ENCODE data around the gene NUB1. TPM values are rescaled to one million over a fixed set of nuclear protein-coding genes. Genes with fewer than 3 reads are reported as not detected.

Gene NUB1
- polyA plus RNA-seq, 1 donor (not counting 4 experiments of a cell fraction or from before 2014, with no cell fraction given) = 34.6 TPM

GRCh38 chr7:151408839-151409666 lies 67.4 kb downstream of the NUB1 start:
- H3K4me1 ChIP-seq (ENCODE audit: control insufficient read depth, extremely low read depth, insufficient read depth, low read length) = no peaks in the 10 kb centered on the region
- DNase-seq (ENCODE audit: low read depth, low spot score) (no peak), FAIRE-seq (no peak)
- no peaks in the 10 kb centered on the region for H3K79me2 ChIP-seq (ENCODE audit: control insufficient read depth, insufficient read depth, low read length)
- H3K9me3 ChIP-seq (ENCODE audit: control insufficient read depth, low read depth, low read length) = no peaks in the 10 kb centered on the region
- H3K4me2 ChIP-seq (ENCODE audit: control insufficient read depth, extremely low read depth, insufficient read depth, low read depth, low read length) = no peak overlapping the region
- TF ChIP-seq CTCF (optimal IDR thresholded peaks at IDR 0.05 in 1 of 3, IDR thresholded peaks at IDR 0.05 in 1 of 3, conservative IDR thresholded peaks at IDR 0.05 in 1 of 3; ENCODE audit: extremely low read depth in 1 of 3, insufficient read depth in 2 of 3, low read length in 3 of 3) = no peak
- peak; percentile 90 for TF ChIP-seq EZH2 (IDR thresholded peaks at IDR 0.05; ENCODE audit: low read length)
- peaks cover 3% of the 10 kb centered on the region for H4K20me1 ChIP-seq (ENCODE audit: control insufficient read depth, extremely low read depth, insufficient read depth, low read length)
- H3K27me3 ChIP-seq (ENCODE audit: control insufficient read depth, extremely low read depth, insufficient read depth, low read length) = peaks cover 55% of the 10 kb centered on the region
- no peak overlapping the region for H3K4me3 ChIP-seq (ENCODE audit: control insufficient read depth in 2 of 3, extremely low read depth in 1 of 3, insufficient read depth in 2 of 3, low read depth in 1 of 3, low read length in 3 of 3)
- no peak overlapping the region for H3K27ac ChIP-seq (ENCODE audit: control insufficient read depth, insufficient read depth, low read length)
- no peaks in the 10 kb centered on the region for H3K36me3 ChIP-seq (ENCODE audit: control insufficient read depth in 2 of 2, extremely low read depth in 1 of 2, insufficient read depth in 2 of 2, low read length in 2 of 2)
- H3K9me1 ChIP-seq (ENCODE audit: control insufficient read depth, extremely low read depth, insufficient read depth, low read length) = no peaks in the 10 kb centered on the region
- no peak overlapping the region for H2AFZ ChIP-seq (ENCODE audit: control insufficient read depth, low read length)
- dilution Hi-C loops (cut with MboI; ENCODE audit: extremely low pct_ligation_motif_present, low sequenced_read_pairs) = no loop called here
- H3K9ac ChIP-seq (ENCODE audit: control insufficient read depth, extremely low read depth, insufficient read depth, low read length) = no peak overlapping the region

DNA sequence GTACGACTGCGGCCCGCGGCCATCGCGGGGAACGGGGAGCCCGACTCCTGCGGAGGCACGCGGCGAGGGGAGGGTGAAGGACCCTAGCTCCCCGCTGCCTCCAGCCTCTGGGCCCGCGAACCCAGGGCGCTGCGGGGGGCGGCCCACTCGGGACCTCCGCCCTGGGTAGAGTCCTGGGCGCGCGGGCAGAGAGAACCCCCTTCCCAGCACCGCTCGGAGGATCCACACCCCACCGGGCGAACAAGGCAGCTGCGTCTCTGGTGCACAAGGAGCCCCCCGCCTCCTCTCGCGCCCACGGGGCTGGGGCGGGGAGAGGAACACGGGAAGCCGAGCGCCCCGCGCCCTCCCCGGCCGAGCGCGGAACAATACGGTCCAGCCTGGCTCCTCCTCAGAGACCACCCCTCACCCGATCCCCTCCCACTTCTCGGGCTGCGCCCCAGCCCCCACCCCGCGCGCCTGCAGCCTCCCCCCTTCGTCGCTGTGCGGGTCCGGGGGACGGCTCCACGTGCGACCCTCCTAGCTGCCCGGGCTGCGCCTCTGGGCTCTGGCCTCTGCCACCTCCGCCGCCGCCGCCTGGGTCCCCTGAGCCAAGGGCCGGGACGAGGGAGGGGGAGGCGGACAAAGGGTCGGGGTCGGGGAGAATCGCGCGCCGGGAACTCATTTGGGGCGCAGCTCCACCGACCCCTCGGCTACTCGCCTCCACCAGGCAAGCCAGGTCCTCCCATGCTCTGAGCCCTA lies 68.2 kb downstream of the NUB1 start, which contains the start of gene WDR86:
Gene WDR86 (minus strand): TSS at position 372 of the 738 bp plus-strand sequence. CDS start 449 bp downstream, outside the sequence.
- DNase-seq (ENCODE audit: low read depth, low spot score) (no peak), FAIRE-seq (no peak)
- dilution Hi-C loops (cut with MboI; ENCODE audit: extremely low pct_ligation_motif_present, low sequenced_read_pairs) = no loop called here
- H3K9ac ChIP-seq (ENCODE audit: control insufficient read depth, extremely low read depth, insufficient read depth, low read length) = no peak within 1 kb of the TSS
- peaks cover 3% of the 10 kb centered on the region for H4K20me1 ChIP-seq (ENCODE audit: control insufficient read depth, extremely low read depth, insufficient read depth, low read length)
- no peaks in the 10 kb centered on the region for H3K4me1 ChIP-seq (ENCODE audit: control insufficient read depth, extremely low read depth, insufficient read depth, low read length)
- no peaks in the 10 kb centered on the region for H3K9me3 ChIP-seq (ENCODE audit: control insufficient read depth, low read depth, low read length)
- peaks cover 58% of the 10 kb centered on the region for H3K27me3 ChIP-seq (ENCODE audit: control insufficient read depth, extremely low read depth, insufficient read depth, low read length)
- no peak within 1 kb of the TSS for H3K4me2 ChIP-seq (ENCODE audit: control insufficient read depth, extremely low read depth, insufficient read depth, low read depth, low read length)
- no peak within 1 kb of the TSS for H2AFZ ChIP-seq (ENCODE audit: control insufficient read depth, low read length)
- H3K36me3 ChIP-seq (ENCODE audit: control insufficient read depth in 2 of 2, extremely low read depth in 1 of 2, insufficient read depth in 2 of 2, low read length in 2 of 2) = no peaks in the 10 kb centered on the region
- no peaks in the 10 kb centered on the region for H3K9me1 ChIP-seq (ENCODE audit: control insufficient read depth, extremely low read depth, insufficient read depth, low read length)
- TF ChIP-seq CTCF (optimal IDR thresholded peaks at IDR 0.05 in 1 of 3, IDR thresholded peaks at IDR 0.05 in 1 of 3, conservative IDR thresholded peaks at IDR 0.05 in 1 of 3; ENCODE audit: extremely low read depth in 1 of 3, insufficient read depth in 2 of 3, low read length in 3 of 3) (no peak), EZH2 (IDR thresholded peaks at IDR 0.05; ENCODE audit: low read length) (peak; percentile 88)
- H3K4me3 ChIP-seq (ENCODE audit: control insufficient read depth in 2 of 3, extremely low read depth in 1 of 3, insufficient read depth in 2 of 3, low read depth in 1 of 3, low read length in 3 of 3) = no peak within 1 kb of the TSS
- no peak within 1 kb of the TSS for H3K27ac ChIP-seq (ENCODE audit: control insufficient read depth, insufficient read depth, low read length)
- no peaks in the 10 kb centered on the region for H3K79me2 ChIP-seq (ENCODE audit: control insufficient read depth, insufficient read depth, low read length)
